ENCODE data around the gene PLK5.

Gene PLK5

GRCh38 chr19:1524287-1524971 lies 552 bp downstream of the PLK5 start:
- no peak for DNase-seq (ENCODE audit: low read depth, low spot score)
- ChIA-PET POLR2A (no interaction called here), CTCF (no interaction called here)
- TF ChIP-seq CTCF (IDR thresholded peaks at IDR 0.05; ENCODE audit: insufficient read depth, low read length, missing control alignments) = no peak
- H3K4me3 ChIP-seq (ENCODE audit: low read depth, low read length) = no peak overlapping the region

- DNase-seq (ENCODE audit: low read depth, low spot score) = no peak
- TF ChIP-seq CTCF (IDR thresholded peaks at IDR 0.05; ENCODE audit: insufficient read depth, low read length, missing control alignments) = no peak
- ChIA-PET CTCF (no interaction called here), POLR2A (no interaction called here)
- H3K4me3 ChIP-seq (ENCODE audit: low read depth, low read length) = no peak overlapping the region
Measured at GRCh38 chr19:1524972-1525325, 1.1 kb downstream of the PLK5 start.

- CTCF ChIA-PET = no interaction called here
- no peak for TF ChIP-seq CTCF (IDR thresholded peaks at IDR 0.05; ENCODE audit: insufficient read depth, low read length, missing control alignments)
- H3K4me3 ChIP-seq (ENCODE audit: low read depth, low read length) = no peak overlapping the region
- DNase-seq (ENCODE audit: low read depth, low spot score) = no peak
- POLR2A ChIA-PET = no interaction called here
Measured at GRCh38 chr19:1525343-1525742, 1.5 kb downstream of the PLK5 start.

- no peak overlapping the region for H3K4me3 ChIP-seq (ENCODE audit: low read depth, low read length)
- no peak for TF ChIP-seq CTCF (IDR thresholded peaks at IDR 0.05; ENCODE audit: insufficient read depth, low read length, missing control alignments)
- ChIA-PET POLR2A (no interaction called here), CTCF (no interaction called here)
- no peak for DNase-seq (ENCODE audit: low read depth, low spot score)
Measured at GRCh38 chr19:1526066-1526778, 2.3 kb downstream of the PLK5 start.

- ChIA-PET CTCF (interaction anchor here (1.0 kb wide), 1 partner anchor 13 kb away, joined by 4 read pairs; no protein-coding TSS in a partner anchor), POLR2A (no interaction called here)
- no peak overlapping the region for H3K4me3 ChIP-seq (ENCODE audit: low read depth, low read length)
- DNase-seq (ENCODE audit: low read depth, low spot score) = no peak
- no peak for TF ChIP-seq CTCF (IDR thresholded peaks at IDR 0.05; ENCODE audit: insufficient read depth, low read length, missing control alignments)
Measured at GRCh38 chr19:1526979-1527649, 3.2 kb downstream of the PLK5 start.

GRCh38 chr19:1527650-1528309 lies 3.9 kb downstream of the PLK5 start:
- no peak for DNase-seq (ENCODE audit: low read depth, low spot score)
- H3K4me3 ChIP-seq (ENCODE audit: low read depth, low read length) = no peak overlapping the region
- CTCF ChIA-PET = interaction anchor here (1.0 kb wide), 1 partner anchor 13 kb away, joined by 4 read pairs; no protein-coding TSS in a partner anchor
- POLR2A ChIA-PET = no interaction called here
- TF ChIP-seq CTCF (IDR thresholded peaks at IDR 0.05; ENCODE audit: insufficient read depth, low read length, missing control alignments) = no peak
